GM12878 (cell line): ENCODE measurements around the gene NCKAP5. TPM values are rescaled to one million over a fixed set of nuclear protein-coding genes. Genes with fewer than 3 reads are reported as not detected.

Experiments
- BRCA1 ChIP-seq: IDR thresholded peaks from 2 replicates; pipeline ENCODE4 v1.6.1; 2011; ENCODE audit warnings: low read depth, low read length, improper control_type of control experiment
- CBX5 ChIP-seq: sonication (generic); IDR thresholded peaks from 2 replicates; pipeline ENCODE4 v1.6.1; 2016; ENCODE audit warnings: low read depth, moderate library complexity, mild to moderate bottlenecking, inconsistent platforms
- CEBPB ChIP-seq, 2 experiments: fragments of 150-350 bp in 1 of 2; IDR thresholded peaks; 2 replicates each; pipeline ENCODE4 v1.6.1; 2012 to 2014; ENCODE audit warnings: low read depth in 2 of 2, low read length in 2 of 2, borderline replicate concordance in 1 of 2, inconsistent platforms in 1 of 2
- CHD2 ChIP-seq: IDR thresholded peaks from 2 replicates; pipeline ENCODE4 v1.6.1; 2011; ENCODE audit warnings: low read depth, low read length, improper control_type of control experiment, borderline replicate concordance
- CREM ChIP-seq: IDR thresholded peaks from 2 replicates; pipeline ENCODE4 v1.6.1; 2014; ENCODE audit warnings: antibody characterized with exemption, low read depth
- EZH2 ChIP-seq: IDR thresholded peaks from 2 replicates; pipeline ENCODE4 v1.6.1; 2012; ENCODE audit warnings: low read depth, mild to moderate bottlenecking, control low read depth, inconsistent platforms, low read length, borderline replicate concordance; ENCODE audit not compliant: control insufficient read depth
- GATAD2B ChIP-seq: fragments of 450-650 bp; conservative IDR thresholded peaks from 2 replicates; pipeline ENCODE4 v1.6.1; 2017; ENCODE audit warnings: low read depth, mild to moderate bottlenecking, moderate library complexity
- JUNB ChIP-seq: IDR thresholded peaks from 2 replicates; pipeline ENCODE4 v1.6.1; 2016; ENCODE audit warnings: antibody characterized with exemption, mild to moderate bottlenecking
- MYC ChIP-seq: IDR thresholded peaks from 2 replicates; pipeline ENCODE4 v1.6.1; 2011; ENCODE audit warnings: mild to moderate bottlenecking, low read length, moderate library complexity, inconsistent platforms; ENCODE audit not compliant: insufficient read depth, insufficient replicate concordance, insufficient read length, severe bottlenecking
- NFYA ChIP-seq: IDR thresholded peaks from 2 replicates; pipeline ENCODE4 v1.6.1; 2011; ENCODE audit warnings: low read depth, mild to moderate bottlenecking, low read length, improper control_type of control experiment, borderline replicate concordance
- POU2F2 ChIP-seq: IDR thresholded peaks from 3 replicates; pipeline ENCODE4 v1.6.1; 2011; ENCODE audit warnings: low read depth, mild to moderate bottlenecking, low read length, borderline replicate concordance
- RUNX3 ChIP-seq: IDR thresholded peaks from 2 replicates; pipeline ENCODE4 v1.6.1; 2012; ENCODE audit warnings: low read length, inconsistent platforms
- YBX1 ChIP-seq: fragments of 450-650 bp; IDR thresholded peaks from 2 replicates; pipeline ENCODE4 v1.6.1; 2016; ENCODE audit warnings: antibody characterized with exemption
- polyA plus RNA-seq, 11 experiments: library from polyadenylated mRNA; depleted of rRNA in 4 of 11; unstranded in 6 of 11; stranded (reverse) in 5 of 11; fragments of >200 nt; fragmentation: Nextera tagmentation in 4 of 11; fragmentation: Illumina TruSeq in 1 of 11; extraction: Ambion mirVana in 4 of 11; extraction: Trizol in 1 of 11; gene quantifications; 1 replicate in 1 of 11; 2 replicates in 10 of 11; pipeline versions ENCODE4 v1.2.1 to v1.2.3, GENCODE V29; 2011 to 2016; ENCODE audit warnings: inconsistent platforms in 2 of 11, missing spikeins in 2 of 11, low read depth in 1 of 11
- total RNA-seq, 4 experiments: library from RNA; depleted of rRNA in 3 of 4; stranded (reverse); fragments of >200 nt in 3 of 4; fragmentation: Illumina TruSeq in 1 of 4; extraction: Trizol in 1 of 4; gene quantifications; 2 replicates each; pipeline versions ENCODE4 v1.2.1 to v1.2.3, GENCODE V29; 2013 to 2021
- TF ChIP-seq, protein P1 (sequence below): fragments of 450-650 bp; IDR thresholded peaks from 2 replicates; pipeline ENCODE4 v1.6.1; 2017; ENCODE audit warnings: mild to moderate bottlenecking, moderate library complexity
- TF ChIP-seq, protein P2 (sequence below), 3 experiments: IDR thresholded peaks in 2 of 3; conservative IDR thresholded peaks in 1 of 3; 2 replicates each; pipeline ENCODE4 v1.5.1; 2011; ENCODE audit warnings: low read depth in 3 of 3, low read length in 3 of 3, mild to moderate bottlenecking in 3 of 3, control low read depth in 2 of 3, moderate library complexity in 2 of 3, inconsistent platforms in 1 of 3, mixed read lengths in 1 of 3; ENCODE audit not compliant: control insufficient read depth in 2 of 3, insufficient read depth in 1 of 3; ENCODE audit errors: extremely low read depth in 1 of 3
- TF ChIP-seq, protein P3 (sequence below): fragments of 450-650 bp; IDR thresholded peaks from 2 replicates; pipeline ENCODE4 v1.6.1; 2016; ENCODE audit warnings: mild to moderate bottlenecking
- TF ChIP-seq, protein P4 (sequence below): fragments of 150-350 bp; IDR thresholded peaks from 2 replicates; pipeline ENCODE4 v1.6.1; 2016; ENCODE audit warnings: low read depth, low read length
- TF ChIP-seq, protein P5 (sequence below): IDR thresholded peaks from 2 replicates; pipeline ENCODE4 v1.6.1; 2012; ENCODE audit warnings: low read depth, low read length, improper control_type of control experiment

The NCKAP5 gene
- total and polyA plus RNA-seq, 10 of the 15 experiments (the other 5 are each of a cell fraction or from before 2014, with no cell fraction given), result 0.06 to 0.44 (median 0.16) TPM

DNA sequence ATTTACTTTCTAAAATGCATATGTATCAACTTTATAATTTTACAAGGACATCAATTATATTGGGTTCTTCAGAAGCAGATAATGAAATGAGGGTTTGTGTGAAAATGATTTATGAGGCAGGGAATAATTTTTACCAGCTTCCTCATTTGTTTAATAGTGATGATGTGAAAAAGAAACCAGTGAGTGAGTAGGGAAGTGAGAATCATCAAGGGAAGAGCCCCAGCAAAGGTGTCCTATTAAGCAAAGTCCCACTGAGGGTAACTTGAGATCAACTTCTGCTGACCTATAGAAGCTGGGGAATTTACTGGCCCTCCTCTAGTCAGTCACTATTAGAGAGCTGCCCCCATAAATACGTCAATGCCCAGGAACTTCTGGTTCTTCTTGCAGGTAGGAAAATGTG is 631.5 kb downstream of the NCKAP5 start (continued):
- no peak for TF ChIP-seq POU2F2
- TF ChIP-seq MYC, result no peak
- TF ChIP-seq CBX5, result no peak
- no peak for TF ChIP-seq EZH2
- TF ChIP-seq CREM, result no peak
- TF ChIP-seq NFYA, result no peak
- TF ChIP-seq, protein P1, sequence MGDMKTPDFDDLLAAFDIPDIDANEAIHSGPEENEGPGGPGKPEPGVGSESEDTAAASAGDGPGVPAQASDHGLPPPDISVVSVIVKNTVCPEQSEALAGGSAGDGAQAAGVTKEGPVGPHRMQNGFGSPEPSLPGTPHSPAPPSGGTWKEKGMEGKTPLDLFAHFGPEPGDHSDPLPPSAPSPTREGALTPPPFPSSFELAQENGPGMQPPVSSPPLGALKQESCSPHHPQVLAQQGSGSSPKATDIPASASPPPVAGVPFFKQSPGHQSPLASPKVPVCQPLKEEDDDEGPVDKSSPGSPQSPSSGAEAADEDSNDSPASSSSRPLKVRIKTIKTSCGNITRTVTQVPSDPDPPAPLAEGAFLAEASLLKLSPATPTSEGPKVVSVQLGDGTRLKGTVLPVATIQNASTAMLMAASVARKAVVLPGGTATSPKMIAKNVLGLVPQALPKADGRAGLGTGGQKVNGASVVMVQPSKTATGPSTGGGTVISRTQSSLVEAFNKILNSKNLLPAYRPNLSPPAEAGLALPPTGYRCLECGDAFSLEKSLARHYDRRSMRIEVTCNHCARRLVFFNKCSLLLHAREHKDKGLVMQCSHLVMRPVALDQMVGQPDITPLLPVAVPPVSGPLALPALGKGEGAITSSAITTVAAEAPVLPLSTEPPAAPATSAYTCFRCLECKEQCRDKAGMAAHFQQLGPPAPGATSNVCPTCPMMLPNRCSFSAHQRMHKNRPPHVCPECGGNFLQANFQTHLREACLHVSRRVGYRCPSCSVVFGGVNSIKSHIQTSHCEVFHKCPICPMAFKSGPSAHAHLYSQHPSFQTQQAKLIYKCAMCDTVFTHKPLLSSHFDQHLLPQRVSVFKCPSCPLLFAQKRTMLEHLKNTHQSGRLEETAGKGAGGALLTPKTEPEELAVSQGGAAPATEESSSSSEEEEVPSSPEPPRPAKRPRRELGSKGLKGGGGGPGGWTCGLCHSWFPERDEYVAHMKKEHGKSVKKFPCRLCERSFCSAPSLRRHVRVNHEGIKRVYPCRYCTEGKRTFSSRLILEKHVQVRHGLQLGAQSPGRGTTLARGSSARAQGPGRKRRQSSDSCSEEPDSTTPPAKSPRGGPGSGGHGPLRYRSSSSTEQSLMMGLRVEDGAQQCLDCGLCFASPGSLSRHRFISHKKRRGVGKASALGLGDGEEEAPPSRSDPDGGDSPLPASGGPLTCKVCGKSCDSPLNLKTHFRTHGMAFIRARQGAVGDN, result no peak
- TF ChIP-seq, protein P2, sequence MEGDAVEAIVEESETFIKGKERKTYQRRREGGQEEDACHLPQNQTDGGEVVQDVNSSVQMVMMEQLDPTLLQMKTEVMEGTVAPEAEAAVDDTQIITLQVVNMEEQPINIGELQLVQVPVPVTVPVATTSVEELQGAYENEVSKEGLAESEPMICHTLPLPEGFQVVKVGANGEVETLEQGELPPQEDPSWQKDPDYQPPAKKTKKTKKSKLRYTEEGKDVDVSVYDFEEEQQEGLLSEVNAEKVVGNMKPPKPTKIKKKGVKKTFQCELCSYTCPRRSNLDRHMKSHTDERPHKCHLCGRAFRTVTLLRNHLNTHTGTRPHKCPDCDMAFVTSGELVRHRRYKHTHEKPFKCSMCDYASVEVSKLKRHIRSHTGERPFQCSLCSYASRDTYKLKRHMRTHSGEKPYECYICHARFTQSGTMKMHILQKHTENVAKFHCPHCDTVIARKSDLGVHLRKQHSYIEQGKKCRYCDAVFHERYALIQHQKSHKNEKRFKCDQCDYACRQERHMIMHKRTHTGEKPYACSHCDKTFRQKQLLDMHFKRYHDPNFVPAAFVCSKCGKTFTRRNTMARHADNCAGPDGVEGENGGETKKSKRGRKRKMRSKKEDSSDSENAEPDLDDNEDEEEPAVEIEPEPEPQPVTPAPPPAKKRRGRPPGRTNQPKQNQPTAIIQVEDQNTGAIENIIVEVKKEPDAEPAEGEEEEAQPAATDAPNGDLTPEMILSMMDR (IDR thresholded peaks at IDR 0.05 in 2 of 3, conservative IDR thresholded peaks at IDR 0.05 in 1 of 3; ENCODE audit: control insufficient read depth in 2 of 3, extremely low read depth in 1 of 3, insufficient read depth in 1 of 3, low read depth in 3 of 3, low read length in 3 of 3), result no peak
- TF ChIP-seq BRCA1, result no peak
- TF ChIP-seq, protein P3, sequence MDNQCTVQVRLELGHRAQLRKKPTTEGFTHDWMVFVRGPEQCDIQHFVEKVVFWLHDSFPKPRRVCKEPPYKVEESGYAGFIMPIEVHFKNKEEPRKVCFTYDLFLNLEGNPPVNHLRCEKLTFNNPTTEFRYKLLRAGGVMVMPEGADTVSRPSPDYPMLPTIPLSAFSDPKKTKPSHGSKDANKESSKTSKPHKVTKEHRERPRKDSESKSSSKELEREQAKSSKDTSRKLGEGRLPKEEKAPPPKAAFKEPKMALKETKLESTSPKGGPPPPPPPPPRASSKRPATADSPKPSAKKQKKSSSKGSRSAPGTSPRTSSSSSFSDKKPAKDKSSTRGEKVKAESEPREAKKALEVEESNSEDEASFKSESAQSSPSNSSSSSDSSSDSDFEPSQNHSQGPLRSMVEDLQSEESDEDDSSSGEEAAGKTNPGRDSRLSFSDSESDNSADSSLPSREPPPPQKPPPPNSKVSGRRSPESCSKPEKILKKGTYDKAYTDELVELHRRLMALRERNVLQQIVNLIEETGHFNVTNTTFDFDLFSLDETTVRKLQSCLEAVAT, result 0 out of 2 replicates have a peak, but pooled peaks have one; percentile 43
- no peak for TF ChIP-seq CEBPB (IDR thresholded peaks at IDR 0.05; ENCODE audit: borderline replicate concordance in 1 of 2, low read depth in 2 of 2, low read length in 2 of 2)
- no peak for TF ChIP-seq YBX1
- TF ChIP-seq RUNX3, result no peak
- TF ChIP-seq CHD2, result no peak; the same call in 1 of the 2 replicates
- TF ChIP-seq GATAD2B, result 0 out of 2 replicates have a peak, but pooled peaks have one; percentile 18
- TF ChIP-seq, protein P4, sequence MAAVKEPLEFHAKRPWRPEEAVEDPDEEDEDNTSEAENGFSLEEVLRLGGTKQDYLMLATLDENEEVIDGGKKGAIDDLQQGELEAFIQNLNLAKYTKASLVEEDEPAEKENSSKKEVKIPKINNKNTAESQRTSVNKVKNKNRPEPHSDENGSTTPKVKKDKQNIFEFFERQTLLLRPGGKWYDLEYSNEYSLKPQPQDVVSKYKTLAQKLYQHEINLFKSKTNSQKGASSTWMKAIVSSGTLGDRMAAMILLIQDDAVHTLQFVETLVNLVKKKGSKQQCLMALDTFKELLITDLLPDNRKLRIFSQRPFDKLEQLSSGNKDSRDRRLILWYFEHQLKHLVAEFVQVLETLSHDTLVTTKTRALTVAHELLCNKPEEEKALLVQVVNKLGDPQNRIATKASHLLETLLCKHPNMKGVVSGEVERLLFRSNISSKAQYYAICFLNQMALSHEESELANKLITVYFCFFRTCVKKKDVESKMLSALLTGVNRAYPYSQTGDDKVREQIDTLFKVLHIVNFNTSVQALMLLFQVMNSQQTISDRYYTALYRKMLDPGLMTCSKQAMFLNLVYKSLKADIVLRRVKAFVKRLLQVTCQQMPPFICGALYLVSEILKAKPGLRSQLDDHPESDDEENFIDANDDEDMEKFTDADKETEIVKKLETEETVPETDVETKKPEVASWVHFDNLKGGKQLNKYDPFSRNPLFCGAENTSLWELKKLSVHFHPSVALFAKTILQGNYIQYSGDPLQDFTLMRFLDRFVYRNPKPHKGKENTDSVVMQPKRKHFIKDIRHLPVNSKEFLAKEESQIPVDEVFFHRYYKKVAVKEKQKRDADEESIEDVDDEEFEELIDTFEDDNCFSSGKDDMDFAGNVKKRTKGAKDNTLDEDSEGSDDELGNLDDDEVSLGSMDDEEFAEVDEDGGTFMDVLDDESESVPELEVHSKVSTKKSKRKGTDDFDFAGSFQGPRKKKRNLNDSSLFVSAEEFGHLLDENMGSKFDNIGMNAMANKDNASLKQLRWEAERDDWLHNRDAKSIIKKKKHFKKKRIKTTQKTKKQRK, result no peak
- TF ChIP-seq, protein P5, sequence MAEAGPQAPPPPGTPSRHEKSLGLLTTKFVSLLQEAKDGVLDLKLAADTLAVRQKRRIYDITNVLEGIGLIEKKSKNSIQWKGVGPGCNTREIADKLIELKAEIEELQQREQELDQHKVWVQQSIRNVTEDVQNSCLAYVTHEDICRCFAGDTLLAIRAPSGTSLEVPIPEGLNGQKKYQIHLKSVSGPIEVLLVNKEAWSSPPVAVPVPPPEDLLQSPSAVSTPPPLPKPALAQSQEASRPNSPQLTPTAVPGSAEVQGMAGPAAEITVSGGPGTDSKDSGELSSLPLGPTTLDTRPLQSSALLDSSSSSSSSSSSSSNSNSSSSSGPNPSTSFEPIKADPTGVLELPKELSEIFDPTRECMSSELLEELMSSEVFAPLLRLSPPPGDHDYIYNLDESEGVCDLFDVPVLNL, result no peak
- TF ChIP-seq JUNB, result no peak; the same call in 1 of the 2 replicates
